ENCODE results near the gene RAB30. TPM values are rescaled to one million over a fixed set of nuclear protein-coding genes. Genes with fewer than 3 reads are reported as not detected.
A peak's percentile ranks its signal among the peaks of the same experiment; 100 is the strongest.
"Not testable (repeated sequence)": the region's sequence is repeated elsewhere in the genome, so short reads cannot be mapped to it uniquely, and the experiment has no call there.

The RAB30 gene
- total RNA-seq, 1 donor from 2014 or later: 29.1 TPM

GRCh38 chr11:83009999-83010398 is 61.7 kb downstream of the RAB30 start:
- intact Hi-C loops (cut with micrococcal nuclease): loop anchor here (10.0 kb wide), 1 partner anchor 1005 kb away; no protein-coding TSS in a partner anchor

DNA sequence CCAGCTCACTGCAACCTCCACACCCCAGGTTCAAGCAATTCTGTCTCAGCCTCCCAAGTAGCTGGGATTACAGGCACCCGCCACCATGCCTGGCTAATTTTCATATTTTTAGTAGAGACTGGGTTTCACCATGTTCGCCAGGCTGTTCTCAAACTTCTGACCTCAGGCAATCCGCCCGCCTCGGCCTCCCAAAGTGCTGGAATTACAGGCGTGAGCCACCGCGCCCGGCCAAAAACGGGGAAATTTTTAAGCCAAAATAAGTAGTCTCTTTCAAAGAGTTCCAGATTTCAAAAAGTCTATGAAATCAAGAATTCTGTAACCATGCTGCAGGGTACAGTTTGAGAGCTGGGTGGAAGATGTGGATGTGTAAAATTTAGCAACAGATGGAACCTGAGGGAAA is 62.6 kb downstream of the RAB30 start:
- H3K36me3 Mint-ChIP-seq (ENCODE audit: low read depth): peaks cover 18% of the 10 kb centered on the region
- not testable (repeated sequence) for H3K27ac Mint-ChIP-seq; H3K27me3 Mint-ChIP-seq (ENCODE audit: low read depth); DNase-seq (ENCODE audit: low spot score); H3K9me3 Mint-ChIP-seq; H3K4me3 Mint-ChIP-seq (ENCODE audit: low read depth)
- peaks cover 50% of the 10 kb centered on the region for H3K4me1 Mint-ChIP-seq (ENCODE audit: low read depth)
- intact Hi-C loops (cut with micrococcal nuclease): loop anchor here (10.0 kb wide), 1 partner anchor 1004 kb away; no protein-coding TSS in a partner anchor

More at GRCh38 chr11:83009999-83010398, 61.7 kb downstream of the RAB30 start:
- Mint-ChIP-seq H3K27ac (no peak overlapping the region), H3K9me3 (no peaks in the 10 kb centered on the region), H3K27me3 (ENCODE audit: low read depth) (no peaks in the 10 kb centered on the region), H3K4me3 (ENCODE audit: low read depth) (no peak overlapping the region), H3K4me1 (ENCODE audit: low read depth) (peaks cover 48% of the 10 kb centered on the region), H3K36me3 (ENCODE audit: low read depth) (peaks cover 21% of the 10 kb centered on the region)
- DNase-seq (ENCODE audit: low spot score): no peak

DNA sequence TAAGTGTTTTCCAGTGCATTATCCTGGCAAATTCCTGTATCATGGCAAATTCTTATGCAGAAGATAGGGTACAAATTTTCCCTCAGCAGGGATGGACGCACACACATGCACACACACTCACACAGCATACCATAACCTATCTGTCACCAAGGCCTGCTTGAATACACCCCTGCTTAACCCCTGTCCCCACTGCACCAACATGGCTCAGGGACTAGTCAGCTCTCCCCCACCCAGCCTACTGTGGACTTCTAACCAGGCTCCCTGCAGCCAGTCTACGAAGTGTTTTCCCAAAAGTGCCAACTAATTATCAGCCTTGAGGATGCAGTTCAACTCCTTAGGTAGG is 63.1 kb downstream of the RAB30 start:
- no peaks in the 10 kb centered on the region for H3K9me3 Mint-ChIP-seq
- DNase-seq (ENCODE audit: low spot score): no peak
- H3K27me3 Mint-ChIP-seq (ENCODE audit: low read depth): no peaks in the 10 kb centered on the region
- no peak overlapping the region for H3K27ac Mint-ChIP-seq
- intact Hi-C loops (cut with micrococcal nuclease): loop anchor here (10.0 kb wide), 1 partner anchor 1004 kb away; no protein-coding TSS in a partner anchor
- H3K4me3 Mint-ChIP-seq (ENCODE audit: low read depth): no peak overlapping the region
- H3K4me1 Mint-ChIP-seq (ENCODE audit: low read depth): peaks cover 47% of the 10 kb centered on the region
- H3K36me3 Mint-ChIP-seq (ENCODE audit: low read depth): peaks cover 18% of the 10 kb centered on the region

DNA sequence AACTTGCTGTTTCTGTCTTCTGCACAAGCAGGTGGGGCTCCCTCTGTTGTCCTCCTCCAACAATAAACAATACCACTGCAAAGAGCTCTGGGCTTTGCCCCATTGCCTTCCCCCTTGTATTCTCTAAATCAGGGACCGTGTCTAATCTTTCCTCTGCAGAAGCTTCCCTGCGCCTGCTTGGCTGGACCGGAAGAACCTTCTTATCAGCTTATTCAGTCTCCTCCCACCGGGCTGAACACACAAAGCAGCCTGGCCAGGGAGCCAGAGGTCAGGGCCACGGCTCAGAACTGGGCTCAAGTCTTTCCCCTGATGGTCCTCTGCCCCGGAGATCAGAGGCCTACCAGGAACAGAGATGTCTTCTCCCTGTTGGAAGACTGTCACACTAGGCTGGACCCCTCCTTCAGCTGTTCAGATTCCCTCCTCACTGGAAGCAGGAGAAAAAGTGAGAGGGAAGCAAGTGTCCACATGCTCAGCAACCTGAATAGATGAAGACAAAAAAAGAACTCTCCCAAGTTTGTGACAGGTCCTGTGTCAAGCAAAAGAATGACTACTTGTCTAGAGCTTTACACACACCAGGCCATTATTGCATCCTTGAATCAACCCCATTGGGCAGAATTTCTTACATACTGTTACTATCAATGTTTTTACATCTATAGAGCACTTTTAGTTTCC is 63.7 kb downstream of the RAB30 start:
- Mint-ChIP-seq H3K27me3 (ENCODE audit: low read depth) (no peaks in the 10 kb centered on the region), H3K4me1 (ENCODE audit: low read depth) (peaks cover 47% of the 10 kb centered on the region), H3K4me3 (ENCODE audit: low read depth) (peak overlapping the region; percentile 61), H3K9me3 (no peaks in the 10 kb centered on the region), H3K36me3 (ENCODE audit: low read depth) (peaks cover 18% of the 10 kb centered on the region), H3K27ac (peak overlapping the region; percentile 65)
- DNase-seq (ENCODE audit: low spot score): no peak
- intact Hi-C loops (cut with micrococcal nuclease): loop anchor here (1.0 to 10.0 kb wide), 4 partner anchors 63 to 1003 kb away; partner anchors contain the start of genes PCF11 and RAB30

GRCh38 chr11:83007477-83007876 is 64.2 kb downstream of the RAB30 start:
- H3K4me1 Mint-ChIP-seq (ENCODE audit: low read depth): peaks cover 51% of the 10 kb centered on the region
- H3K27me3 Mint-ChIP-seq (ENCODE audit: low read depth): no peaks in the 10 kb centered on the region
- H3K9me3 Mint-ChIP-seq: no peaks in the 10 kb centered on the region
- H3K36me3 Mint-ChIP-seq (ENCODE audit: low read depth): peaks cover 18% of the 10 kb centered on the region
- DNase-seq (ENCODE audit: low spot score): no peak
- peak overlapping the region; percentile 65 for H3K27ac Mint-ChIP-seq
- no peak overlapping the region for H3K4me3 Mint-ChIP-seq (ENCODE audit: low read depth)
- intact Hi-C loops (cut with micrococcal nuclease): loop anchor here (1.0 to 10.0 kb wide), 4 partner anchors 64 to 1003 kb away; partner anchors contain the start of genes PCF11 and RAB30

GRCh38 chr11:83006877-83007330 is 64.8 kb downstream of the RAB30 start:
- Mint-ChIP-seq H3K4me3 (ENCODE audit: low read depth) (peak overlapping the region; percentile 68), H3K36me3 (ENCODE audit: low read depth) (peaks cover 18% of the 10 kb centered on the region), H3K9me3 (no peaks in the 10 kb centered on the region), H3K27me3 (ENCODE audit: low read depth) (no peaks in the 10 kb centered on the region), H3K27ac (peak overlapping the region; percentile 89), H3K4me1 (ENCODE audit: low read depth) (peaks cover 54% of the 10 kb centered on the region)
- intact Hi-C loops (cut with micrococcal nuclease): loop anchor here (1.0 to 10.0 kb wide), 5 partner anchors 11 to 1002 kb away; partner anchors contain the start of genes PCF11 and RAB30
- DNase-seq (ENCODE audit: low spot score): peak; percentile 26

DNA sequence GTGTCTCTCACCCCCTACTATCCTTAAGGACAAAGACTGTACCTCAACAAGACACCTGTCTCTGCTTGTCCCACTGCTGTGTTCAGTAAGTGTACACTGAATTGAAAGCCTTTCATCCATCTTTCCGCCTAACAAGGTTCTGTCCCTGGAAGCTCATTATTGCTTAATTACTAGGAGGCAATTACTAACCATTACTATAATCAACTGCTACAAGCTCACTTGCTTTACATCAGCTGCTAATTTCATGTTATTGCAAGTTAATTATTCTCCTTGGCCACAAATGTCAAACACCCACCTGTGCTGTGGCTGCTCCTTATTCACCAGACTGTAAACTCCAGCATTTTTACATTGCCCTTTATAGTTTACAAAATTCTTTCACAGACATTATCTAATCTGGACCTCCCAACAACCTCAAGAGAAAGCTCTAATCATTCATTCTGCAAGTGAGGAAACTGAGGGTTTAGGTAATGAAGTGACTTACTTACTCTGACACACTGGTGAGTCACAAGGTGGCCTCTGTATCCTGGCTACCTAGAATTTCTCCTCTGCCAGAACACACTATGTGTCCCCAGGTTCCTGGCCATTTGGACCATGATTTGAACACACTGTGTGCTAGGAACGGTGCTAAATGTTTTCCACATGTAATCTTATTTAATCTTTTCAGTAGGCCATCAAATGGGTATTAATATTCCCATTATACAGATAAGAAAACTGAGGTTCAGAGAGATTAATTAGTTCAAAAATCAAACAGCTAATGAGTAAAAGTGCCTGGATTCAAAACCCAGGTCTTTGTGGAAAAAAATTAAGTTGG is 66.7 kb downstream of the RAB30 start:
- DNase-seq (ENCODE audit: low spot score): no peak
- Mint-ChIP-seq H3K27ac (peak overlapping the region; percentile 67), H3K9me3 (no peaks in the 10 kb centered on the region), H3K4me1 (ENCODE audit: low read depth) (peaks cover 60% of the 10 kb centered on the region), H3K27me3 (ENCODE audit: low read depth) (no peaks in the 10 kb centered on the region), H3K36me3 (ENCODE audit: low read depth) (peaks cover 18% of the 10 kb centered on the region), H3K4me3 (ENCODE audit: low read depth) (peak overlapping the region; percentile 51)
- intact Hi-C loops (cut with micrococcal nuclease): loop anchor here (1.0 to 10.0 kb wide), 5 partner anchors 27 to 1000 kb away; partner anchors contain the start of gene DDIAS

- Mint-ChIP-seq H3K27me3 (ENCODE audit: low read depth) (no peaks in the 10 kb centered on the region), H3K4me1 (ENCODE audit: low read depth) (peaks cover 64% of the 10 kb centered on the region), H3K4me3 (ENCODE audit: low read depth) (no peak overlapping the region), H3K36me3 (ENCODE audit: low read depth) (peaks cover 2% of the 10 kb centered on the region), H3K27ac (no peak overlapping the region), H3K9me3 (no peaks in the 10 kb centered on the region)
- DNase-seq (ENCODE audit: low spot score): no peak
- intact Hi-C loops (cut with micrococcal nuclease): loop anchor here (10.0 kb wide), 1 partner anchor 998 kb away; no protein-coding TSS in a partner anchor
These were observed 69.2 kb downstream of the RAB30 start for GRCh38 chr11:83002522-83002921.

GRCh38 chr11:83002053-83002452 is 69.6 kb downstream of the RAB30 start:
- no peak for DNase-seq (ENCODE audit: low spot score)
- Mint-ChIP-seq H3K4me3 (ENCODE audit: low read depth) (no peak overlapping the region), H3K9me3 (no peaks in the 10 kb centered on the region), H3K4me1 (ENCODE audit: low read depth) (peaks cover 66% of the 10 kb centered on the region), H3K27ac (peak overlapping the region; percentile 25), H3K27me3 (ENCODE audit: low read depth) (no peaks in the 10 kb centered on the region), H3K36me3 (ENCODE audit: low read depth) (peaks cover 3% of the 10 kb centered on the region)
- intact Hi-C loops (cut with micrococcal nuclease): loop anchor here (10.0 kb wide), 1 partner anchor 997 kb away; no protein-coding TSS in a partner anchor

DNA sequence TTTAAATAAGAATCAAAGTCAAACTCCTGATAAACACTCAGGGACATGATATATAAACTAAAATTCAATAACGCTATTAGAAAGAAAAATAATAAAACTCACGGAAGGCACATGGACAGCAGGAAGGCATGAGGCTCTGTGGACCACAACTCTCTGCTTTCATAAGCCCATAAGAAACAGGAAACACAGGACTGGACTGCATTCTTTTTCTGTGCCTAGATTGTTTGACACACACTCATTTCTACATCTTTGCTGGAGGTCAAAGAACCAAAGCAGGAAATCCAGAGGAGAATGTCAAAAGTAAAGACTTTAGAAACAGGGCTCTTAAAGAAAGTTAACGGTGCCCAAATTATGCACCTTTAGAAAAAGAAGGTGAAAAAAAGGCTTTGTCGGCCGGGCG is 71.3 kb downstream of the RAB30 start:
- Mint-ChIP-seq H3K27me3 (ENCODE audit: low read depth) (no peaks in the 10 kb centered on the region), H3K27ac (peak overlapping the region; percentile 13), H3K36me3 (ENCODE audit: low read depth) (peaks cover 12% of the 10 kb centered on the region), H3K4me1 (ENCODE audit: low read depth) (peaks cover 70% of the 10 kb centered on the region), H3K9me3 (no peaks in the 10 kb centered on the region), H3K4me3 (ENCODE audit: low read depth) (no peak overlapping the region)
- intact Hi-C loops (cut with micrococcal nuclease): loop anchor here (10.0 kb wide), 1 partner anchor 996 kb away; no protein-coding TSS in a partner anchor
- DNase-seq (ENCODE audit: low spot score): no peak

- Mint-ChIP-seq H3K27me3 (ENCODE audit: low read depth) (no peaks in the 10 kb centered on the region), H3K4me1 (ENCODE audit: low read depth) (peaks cover 67% of the 10 kb centered on the region), H3K4me3 (ENCODE audit: low read depth) (no peak overlapping the region)
These were observed 72.5 kb downstream of the RAB30 start for GRCh38 chr11:82999232-82999631.

GRCh38 chr11:82998697-82999096 is 73.0 kb downstream of the RAB30 start:
- Mint-ChIP-seq H3K27me3 (ENCODE audit: low read depth) (no peaks in the 10 kb centered on the region), H3K4me3 (ENCODE audit: low read depth) (no peak overlapping the region), H3K36me3 (ENCODE audit: low read depth) (peaks cover 23% of the 10 kb centered on the region), H3K9me3 (no peaks in the 10 kb centered on the region), H3K27ac (no peak overlapping the region), H3K4me1 (ENCODE audit: low read depth) (peaks cover 71% of the 10 kb centered on the region)
- intact Hi-C loops (cut with micrococcal nuclease): loop anchor here (5.0 kb wide), 1 partner anchor 289 kb away; the partner anchor contains the start of gene CCDC90B
- DNase-seq (ENCODE audit: low spot score): no peak

More at GRCh38 chr11:82999232-82999631, 72.5 kb downstream of the RAB30 start:
- H3K9me3 Mint-ChIP-seq: no peaks in the 10 kb centered on the region
- H3K36me3 Mint-ChIP-seq (ENCODE audit: low read depth): peaks cover 17% of the 10 kb centered on the region
- DNase-seq (ENCODE audit: low spot score): no peak
- intact Hi-C loops (cut with micrococcal nuclease): loop anchor here (5.0 kb wide), 1 partner anchor 288 kb away; the partner anchor contains the start of gene CCDC90B
- H3K27ac Mint-ChIP-seq: peak overlapping the region; percentile 31

Measured in activated T-helper 2 cell treated with anti-CD3 and anti-CD28 coated beads, Interferon-gamma antibody, Interleukin-2, Interleukin-4, amounts not matched to agents 10 μg/mL and 5 μg/mL and 100 μg/mL, durations not matched to agents 14 hours and 24 hours and 36 hours (primary cell).